NCI-H1048 (cell line): ENCODE data around the gene LSM2.
A peak's percentile ranks its signal among the peaks of the same experiment; 100 is the strongest.
"Not testable (repeated sequence)": the region's sequence is repeated elsewhere in the genome, so short reads cannot be mapped to it uniquely, and the experiment has no call there.

Source experiments
- DNase-seq: peaks from one replicate; lab custom pipeline; 2025; lab: John Stamatoyannopoulos, UW

The LSM2 gene

DNA sequence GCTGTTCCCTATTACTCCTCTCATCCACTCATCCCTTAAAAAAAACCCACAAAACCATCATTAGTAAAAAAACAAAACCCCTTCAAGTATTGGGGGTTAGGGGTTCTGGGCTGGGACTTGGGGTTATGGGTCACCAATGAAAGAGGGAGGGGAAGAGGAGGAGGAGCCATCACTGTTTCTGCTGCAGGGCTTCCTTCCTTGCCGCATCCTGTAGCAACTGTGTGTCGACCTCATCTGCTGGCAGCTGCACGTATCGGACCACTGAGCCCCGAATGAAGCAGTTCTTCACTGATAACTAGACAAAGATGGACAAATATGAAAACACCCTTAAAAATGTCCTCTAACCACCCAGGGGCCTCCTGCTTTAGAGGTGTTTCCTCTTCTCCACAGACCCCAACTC lies 9.2 kb downstream of the LSM2 start:
- DNase-seq: no peak

DNA sequence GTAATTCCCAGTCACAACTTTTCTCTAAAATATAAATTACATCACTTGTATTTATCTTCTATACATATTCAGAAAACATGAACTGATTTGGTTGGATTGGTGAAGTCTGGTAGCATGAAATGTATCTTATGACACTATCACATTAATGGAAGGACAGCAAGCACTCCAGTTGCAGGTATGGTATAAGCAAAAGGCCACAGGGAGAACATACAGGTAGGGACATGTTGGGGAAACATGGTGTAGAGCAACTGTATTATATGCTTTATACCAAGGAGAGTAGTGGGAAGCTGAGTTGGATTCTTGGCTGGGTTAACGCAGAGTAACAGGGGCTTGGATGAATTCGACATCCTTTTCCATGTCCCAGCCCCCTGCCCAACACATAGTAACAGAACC lies 9.8 kb downstream of the LSM2 start:
- no peak for DNase-seq

DNA sequence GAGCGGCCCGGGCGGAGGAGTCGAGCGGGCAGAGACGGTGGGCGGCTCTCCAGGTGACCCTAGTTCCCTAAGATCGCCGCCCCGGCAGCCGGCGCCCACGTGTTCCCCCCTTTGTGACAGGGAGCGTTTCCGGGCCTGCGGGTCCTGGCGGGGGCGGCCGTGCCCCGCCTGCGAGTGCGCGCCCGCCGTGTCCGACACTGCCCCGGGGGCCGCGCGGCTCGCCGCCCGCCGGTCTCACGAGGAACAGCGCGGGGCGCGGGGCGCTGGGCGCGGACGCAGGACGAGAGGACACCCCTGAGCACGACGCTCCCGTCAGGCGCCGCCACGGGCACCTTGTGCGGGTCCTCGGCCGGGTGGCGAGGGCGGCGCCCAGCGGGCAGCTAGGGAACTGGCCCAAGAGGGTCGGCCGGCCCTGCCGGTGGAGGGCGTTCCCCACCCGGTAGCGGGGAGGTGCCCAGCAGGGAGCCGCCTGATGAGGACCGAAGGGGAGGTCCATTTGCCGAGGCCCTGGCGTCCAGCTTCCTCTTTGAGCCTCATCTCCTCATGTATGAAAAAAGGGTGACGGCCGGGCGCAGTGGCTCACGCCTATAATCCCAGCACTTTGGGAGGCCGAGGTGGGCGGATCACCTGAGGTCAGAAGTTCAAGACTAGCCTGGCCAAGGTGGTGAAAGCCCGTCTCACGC lies 11.0 kb downstream of the LSM2 start, which contains the start of gene VARS1:
TSS of gene VARS1 (minus strand) at position 137 of the 683 bp plus-strand sequence. CDS start 535 bp downstream, outside the sequence.
- DNase-seq: peak; percentile 49

DNA sequence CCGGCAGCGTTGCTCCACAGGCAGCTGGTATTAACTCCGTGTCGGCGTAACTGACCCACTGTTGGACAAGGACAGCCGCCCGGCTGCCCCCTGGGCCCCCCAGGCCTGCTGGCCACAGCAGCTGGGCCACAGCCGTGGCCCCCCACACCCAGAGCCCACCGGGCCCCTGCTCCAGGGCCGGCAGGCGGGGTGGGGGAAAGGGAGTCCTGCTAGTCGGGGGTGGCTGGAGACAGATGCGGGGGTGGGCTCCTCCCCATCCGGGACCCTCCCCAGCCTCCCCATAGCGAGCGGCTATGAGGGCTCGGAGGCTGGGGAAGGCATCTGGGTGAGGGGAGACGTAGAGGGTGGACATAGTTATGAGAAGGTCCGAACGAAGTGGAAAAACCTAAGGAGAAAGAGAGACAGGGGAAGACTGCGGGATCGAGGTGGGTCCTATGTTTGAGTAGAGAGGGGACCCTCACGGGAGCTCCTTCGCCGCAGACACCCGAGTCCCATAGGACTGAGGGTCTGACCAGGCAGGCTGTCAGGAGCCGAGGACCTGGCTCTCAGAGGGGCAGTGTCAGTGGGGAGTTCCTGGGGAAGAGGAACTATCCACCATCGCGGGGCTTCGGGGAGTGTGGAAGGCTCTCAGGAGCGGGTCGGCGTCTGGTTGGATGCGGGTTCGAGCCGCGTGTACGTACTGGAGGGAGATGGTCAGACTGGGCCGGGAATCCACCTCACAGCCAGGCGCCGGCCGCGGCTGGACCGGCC lies 11.7 kb downstream of the LSM2 start:
- no peak for DNase-seq

DNA sequence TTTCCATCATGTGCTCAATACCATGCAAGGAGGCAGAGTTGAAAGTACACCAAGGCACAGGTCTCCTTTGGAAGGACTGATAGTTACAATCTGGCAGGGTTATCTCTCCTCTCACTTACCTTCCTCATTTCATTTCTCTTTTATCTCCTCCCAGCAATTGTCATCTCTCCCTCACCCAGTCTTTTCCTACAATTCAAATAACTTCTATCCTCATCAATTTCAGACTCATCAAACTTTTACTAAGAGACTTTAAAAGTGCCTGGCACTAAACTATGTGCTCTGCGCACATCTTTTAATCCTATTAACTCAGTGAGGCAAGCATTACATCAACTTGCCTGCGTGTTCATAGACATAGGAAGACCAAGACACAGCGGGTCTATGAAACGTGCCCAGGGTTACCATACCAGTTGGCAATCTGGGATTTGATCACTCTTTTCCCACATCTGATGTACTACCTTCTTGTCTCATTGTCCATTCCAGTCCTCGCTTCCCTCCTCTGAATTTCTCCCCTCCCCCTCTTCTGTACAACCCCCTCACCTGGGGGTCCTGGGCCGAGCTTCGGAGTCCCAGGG lies 12.4 kb downstream of the LSM2 start:
- DNase-seq: no peak

DNA sequence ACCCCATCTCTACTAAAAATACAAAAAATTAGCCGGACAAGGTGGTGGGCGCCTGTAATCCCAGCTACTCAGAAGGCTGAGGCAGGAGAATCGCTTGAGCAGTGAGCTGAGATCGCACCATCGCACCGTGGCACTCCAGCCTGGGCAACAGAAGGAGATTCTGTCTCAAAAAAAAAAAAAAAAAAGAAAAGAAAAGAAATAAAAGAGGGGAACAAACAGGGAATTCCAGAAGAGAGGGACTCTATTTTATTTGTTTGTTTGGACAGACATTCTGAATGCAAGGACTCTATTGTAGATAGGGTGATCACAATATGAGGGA lies 12.9 kb downstream of the LSM2 start:
- DNase-seq: not testable (repeated sequence)

DNA sequence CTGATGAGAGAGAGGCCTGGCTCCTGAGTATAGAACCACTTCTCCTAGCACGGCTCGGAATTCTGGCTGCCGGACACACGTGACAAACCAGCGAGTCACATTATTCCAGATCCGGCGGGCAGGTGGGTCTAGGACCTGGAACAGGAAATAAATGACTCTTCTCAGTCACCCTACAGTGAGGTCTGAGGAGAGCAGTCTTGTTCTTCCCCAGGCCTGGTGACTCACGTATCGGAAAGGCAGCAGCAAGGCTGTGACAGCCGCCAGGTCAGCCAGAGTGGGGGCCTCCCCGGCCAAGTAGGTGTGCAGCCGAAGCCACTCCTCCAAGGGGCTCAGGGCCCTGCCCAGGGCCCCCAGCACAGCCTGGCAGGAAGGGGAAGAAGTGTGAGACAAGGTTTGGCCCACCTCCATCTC lies 14.0 kb downstream of the LSM2 start:
- no peak for DNase-seq

DNA sequence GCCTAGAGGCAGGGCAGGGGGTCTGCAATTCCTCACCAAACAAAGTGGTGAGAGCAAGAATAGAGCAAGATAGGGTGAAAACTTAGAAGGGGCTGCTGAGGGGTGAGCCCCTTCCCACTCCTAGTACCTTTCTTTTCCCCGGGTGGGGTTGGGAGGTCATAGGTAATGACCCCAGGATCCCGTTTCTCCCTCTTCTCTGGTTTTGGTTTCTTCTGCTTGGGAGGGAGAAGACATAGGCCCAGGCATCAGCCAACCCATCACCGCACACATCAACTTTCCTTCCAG lies 14.7 kb downstream of the LSM2 start:
- no peak for DNase-seq

DNA sequence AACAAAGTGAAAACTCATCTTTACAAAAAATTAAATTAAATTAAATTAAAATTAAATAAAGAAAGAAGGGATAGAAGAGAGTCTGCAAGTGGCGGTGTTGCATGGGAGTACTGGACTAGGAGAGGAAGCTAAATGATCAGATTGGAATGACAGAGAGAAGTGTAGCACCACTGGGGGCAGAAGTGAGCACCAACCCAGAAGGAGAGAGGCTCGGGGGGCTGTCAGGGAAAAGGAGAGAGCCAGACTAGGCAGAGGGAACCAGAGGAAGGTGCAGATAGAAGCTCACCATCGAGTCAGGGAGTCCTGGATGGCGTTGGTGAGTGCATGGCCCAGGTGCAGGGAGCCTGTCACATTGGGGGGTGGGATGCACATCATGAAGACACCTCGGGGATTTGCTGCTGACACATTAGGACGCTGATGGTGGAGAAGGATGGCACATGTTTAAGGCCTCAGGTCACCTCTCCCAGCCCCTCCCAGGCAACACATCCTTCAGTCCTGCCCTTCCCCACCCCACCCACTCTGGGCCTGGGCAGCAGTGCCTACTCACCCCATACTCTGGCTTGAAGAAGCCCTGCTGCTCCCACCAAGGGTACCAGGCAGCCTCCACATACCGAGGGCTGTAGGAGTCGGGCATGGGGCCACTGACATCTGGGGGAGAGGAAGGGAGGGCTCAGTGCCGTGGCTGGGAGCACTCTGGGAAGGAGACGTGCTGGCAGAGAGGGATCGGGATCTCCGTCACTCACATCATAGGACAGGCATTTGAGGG lies 15.3 kb downstream of the LSM2 start:
- DNase-seq: no peak

DNA sequence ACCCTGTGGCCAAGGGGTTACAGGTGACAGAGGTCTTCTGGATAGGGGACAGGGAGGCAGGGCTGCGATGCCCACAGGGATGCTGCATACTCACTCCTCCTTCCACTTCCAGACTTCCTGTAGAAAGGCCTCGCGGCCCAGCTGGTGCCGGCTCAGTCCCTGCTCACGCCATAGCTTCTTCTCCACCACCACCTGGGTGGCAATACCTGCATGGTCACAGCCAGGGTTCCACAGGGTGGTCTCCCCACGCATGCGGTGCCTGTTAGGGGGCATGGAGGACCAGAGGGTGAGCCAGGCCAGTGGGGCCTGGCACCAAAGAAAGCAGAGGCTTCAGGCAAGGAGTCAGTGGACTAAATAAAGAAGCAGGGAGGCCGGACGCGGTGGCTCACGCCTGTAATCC lies 21.3 kb downstream of the LSM2 start:
- DNase-seq: no peak

DNA sequence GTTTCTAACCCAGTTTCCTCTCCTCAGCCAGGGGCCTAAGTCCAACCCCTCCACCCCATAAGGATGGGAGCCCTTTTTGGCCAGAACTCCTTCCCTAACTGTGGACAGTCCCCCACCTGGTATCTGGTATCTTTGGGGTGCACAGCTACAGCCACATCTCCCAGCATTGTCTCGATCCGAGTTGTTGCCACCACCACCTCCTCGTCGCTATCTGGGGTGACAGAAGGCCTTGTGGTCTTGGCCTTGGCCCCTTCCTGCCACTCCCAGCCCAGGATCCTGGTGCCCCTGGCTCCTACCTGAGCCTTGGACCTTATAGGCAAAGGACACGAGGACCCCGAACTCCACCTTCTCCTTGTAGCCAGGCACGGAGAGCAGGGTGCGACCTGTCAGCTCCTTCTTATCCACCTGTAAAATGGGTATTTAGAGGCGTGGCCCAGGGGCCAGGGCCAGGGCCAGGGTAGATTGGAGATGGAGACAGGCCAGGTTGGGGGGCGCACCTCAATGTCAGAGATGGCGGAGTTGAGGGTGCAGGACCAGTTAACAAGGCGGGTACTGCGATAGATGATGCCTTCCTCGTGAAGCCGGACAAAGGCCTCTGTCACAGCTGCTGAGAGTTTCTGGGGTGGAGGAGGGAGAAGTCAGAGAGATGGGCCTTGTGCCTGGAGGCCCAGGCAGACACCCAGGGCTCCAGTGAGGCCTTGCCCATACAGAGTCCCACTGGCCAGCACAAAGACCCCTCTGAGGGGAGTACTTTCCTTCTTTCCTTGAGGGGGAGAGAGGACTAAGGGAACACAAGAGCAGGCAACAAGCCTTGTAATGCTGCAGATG lies 22.5 kb downstream of the LSM2 start:
- no peak for DNase-seq

DNA sequence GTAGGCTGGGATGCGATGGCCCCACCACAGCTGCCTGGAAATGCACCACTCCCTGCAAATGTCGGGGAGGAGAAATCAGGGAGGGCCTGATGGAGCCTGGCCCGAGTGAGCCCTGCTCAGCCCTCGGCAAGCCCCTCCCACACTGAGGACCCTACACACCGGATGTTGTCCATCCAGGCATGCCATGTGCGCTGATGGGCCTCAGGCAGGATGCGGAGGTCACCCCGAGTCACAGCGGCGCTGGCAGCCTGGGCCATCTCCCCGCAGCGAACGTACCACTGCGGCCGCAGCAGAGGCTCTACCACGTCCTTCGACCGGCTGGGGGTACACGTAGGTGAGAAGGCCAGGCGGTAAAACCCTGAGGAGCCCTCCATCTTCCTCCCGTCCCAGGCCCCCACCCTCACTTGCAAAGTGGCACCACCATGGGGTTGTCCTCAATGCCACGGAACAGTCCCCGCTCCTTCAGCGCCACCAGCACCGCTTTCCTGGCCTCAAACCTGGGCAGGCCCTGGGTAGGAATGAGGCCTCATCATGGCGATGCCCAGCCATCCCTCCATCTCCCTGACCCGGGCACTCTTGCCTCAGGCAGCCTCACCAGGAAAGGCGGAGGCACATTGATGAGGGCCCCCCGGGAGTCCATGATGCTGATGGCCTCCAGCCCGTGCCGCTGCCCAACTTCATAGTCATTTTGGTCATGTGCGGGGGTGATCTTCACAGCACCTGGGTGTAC lies 24.5 kb downstream of the LSM2 start:
- no peak for DNase-seq

DNA sequence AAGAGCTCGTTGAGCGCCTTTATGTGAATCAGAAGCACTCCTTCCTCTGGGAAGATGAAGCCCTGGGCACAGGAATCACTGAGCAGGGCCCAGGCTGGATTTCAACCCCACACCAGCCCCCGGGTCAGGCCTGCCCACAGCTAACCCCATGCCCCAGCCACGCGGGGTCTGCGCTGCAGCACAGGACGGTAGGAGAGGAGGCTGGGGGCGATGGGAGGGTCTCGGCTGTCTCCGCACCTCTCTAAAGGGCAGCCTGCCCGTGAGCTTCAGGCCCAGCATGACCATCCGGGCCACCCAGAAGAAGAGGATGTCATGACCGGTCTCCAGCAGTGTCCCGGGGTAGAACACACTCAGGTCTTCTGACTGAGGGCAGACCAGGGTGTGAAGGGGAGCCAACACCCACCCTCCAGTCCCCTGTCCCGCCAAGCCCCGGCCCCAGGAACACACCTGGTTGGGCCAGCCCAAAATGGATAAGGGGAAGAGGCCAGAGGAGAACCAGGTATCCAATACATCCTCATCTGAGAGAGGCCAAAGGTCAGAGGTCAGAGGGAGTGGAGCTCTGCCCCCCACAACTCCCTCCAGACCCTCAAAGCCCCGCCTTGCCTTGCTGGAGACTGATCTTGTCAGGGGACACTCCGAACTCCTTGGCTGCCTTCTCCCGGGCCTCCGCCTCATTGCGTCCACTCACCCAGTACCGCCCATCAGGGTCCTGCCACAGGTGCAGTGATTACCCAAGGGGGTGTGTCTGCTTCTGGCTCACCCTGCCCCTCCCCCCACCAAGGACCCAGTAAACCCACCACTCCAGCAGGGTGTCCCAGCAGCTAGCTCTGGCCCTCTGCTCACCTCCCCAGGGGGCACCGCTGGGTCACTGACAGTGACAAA lies 25.3 kb downstream of the LSM2 start:
- no peak for DNase-seq

DNA sequence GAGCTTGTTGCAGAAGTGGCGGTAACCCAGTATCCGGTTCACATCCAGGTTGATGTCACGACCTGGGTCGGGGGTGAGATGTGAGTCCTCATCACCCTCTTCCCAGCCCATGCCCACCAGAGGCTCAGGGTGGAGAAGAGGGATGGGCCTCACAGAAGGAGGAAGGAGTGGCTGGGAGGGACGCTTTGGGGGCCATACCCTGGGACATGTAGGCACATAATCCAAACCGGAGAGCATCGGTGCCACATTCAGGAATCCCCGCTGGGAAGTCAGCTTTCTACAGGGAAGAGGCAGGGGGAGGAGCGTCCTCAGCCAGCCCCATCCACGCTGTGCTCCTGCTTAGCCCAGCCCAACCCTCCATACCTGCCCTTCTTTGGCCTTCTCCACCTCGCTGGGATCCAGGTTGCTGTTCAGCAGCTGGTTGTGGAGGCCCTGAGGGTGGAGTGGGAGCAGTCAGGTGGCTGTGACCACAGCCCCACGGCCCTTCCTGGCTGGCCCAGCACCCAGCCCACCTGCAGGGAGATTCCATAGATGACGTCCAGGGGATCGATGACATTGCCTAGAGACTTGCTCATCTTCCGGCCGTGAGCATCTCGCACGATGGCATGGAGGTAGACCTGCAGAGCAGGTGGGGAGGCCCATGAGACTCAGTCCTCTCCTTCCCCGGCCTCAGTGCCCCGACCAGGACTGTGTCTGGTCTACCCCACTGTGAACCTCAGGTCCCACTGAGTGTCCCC lies 26.1 kb downstream of the LSM2 start:
- DNase-seq: no peak

DNA sequence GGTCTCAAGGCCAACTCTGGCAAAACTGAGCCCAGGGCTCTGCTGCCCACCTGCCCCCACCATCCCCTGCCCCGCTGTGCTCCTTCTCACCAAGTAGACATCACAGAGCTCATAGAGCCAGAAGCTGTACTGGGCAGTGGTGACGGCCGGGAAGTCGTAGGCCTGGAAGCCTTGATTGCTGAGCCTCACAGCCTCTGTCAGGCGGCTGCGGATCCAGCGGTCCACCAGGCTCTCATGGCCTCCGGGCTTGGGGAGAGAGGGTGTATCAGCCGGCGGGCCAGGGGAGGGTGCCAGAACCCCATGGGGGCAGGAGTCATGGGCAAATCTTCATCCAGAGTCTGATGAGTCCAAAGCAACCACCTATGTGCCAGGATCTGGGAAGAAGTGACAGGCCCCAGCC lies 26.9 kb downstream of the LSM2 start:
- DNase-seq: no peak

DNA sequence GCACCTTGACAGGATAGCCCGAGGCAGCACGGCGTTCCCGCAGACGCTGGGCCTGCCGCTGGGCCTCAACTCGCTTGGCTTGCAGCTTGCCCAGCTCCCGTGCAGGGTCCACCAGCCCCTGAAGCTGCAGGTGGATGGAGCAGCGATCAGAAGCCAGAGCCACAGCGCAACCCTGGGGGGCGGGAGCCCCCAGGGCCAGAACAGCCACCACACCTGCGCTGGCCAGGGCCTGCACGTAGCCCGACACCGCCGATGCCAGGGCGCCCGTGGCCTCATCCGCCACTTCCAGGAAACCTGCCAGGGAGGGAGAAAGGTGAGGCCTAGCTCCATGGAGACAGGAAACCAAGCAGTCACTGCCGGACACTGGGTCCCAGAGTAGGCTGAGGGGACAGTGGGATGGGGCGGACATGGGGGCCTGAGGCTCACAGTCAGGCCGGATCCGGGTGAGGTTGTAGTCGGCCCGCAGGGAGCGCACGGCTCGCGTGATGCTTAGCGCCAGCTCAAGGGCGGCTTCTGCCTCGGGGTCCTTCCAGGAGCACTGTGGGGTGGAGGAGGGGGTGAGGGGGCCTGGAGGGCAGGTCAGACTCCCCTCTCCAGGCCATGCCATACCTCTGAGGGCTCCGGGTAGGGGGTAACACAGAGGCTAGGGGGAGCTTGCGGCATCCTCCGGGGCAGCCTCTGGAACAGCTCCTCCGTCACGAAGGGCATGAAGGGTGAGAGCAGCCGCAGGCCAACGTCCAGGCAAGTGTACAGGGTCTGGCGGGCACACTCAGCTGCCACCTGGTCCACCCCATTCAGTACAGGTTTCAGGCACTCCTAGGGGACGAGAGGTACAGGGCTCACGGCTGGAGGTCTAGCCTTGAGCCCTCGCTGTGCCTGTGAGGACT lies 27.5 kb downstream of the LSM2 start:
- DNase-seq: no peak

DNA sequence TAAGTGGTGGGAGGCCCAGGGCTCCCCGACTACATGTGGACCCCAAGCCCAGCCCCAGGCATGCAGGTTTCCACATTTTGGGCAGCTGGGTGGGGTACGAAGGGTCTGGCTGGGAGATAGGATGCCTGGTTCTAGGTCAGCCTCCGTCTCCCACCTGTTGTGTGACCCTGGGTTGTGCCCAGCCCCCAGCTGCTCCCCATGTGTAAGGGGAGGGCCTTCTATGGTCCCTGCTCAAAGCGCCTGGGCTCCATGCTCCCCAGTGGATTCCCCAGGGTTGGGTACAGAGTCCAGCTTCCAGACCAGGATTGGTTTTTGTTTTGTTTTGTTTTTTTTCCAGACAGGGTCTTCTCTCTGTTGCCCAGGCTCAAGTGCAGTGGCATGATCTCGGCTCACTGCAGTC lies 28.6 kb downstream of the LSM2 start:
- no peak for DNase-seq

DNA sequence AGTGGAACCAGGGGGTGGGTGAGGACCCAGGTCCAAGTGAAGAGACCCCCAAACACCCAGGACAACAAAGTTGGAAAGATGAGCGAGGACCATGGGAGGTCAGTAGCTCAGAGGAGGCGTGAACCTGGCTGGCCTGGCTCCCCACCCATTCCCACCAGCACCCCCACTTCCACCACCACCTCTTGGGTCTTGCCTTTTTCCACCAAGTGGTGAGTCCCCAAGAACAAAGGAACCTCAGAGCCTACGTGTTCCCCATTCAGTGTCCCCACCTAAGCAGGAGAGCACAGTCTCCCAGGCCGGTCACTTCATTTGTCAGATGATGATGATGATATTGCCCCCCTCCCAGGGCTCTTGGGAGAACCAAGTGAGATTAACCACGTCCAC lies 29.1 kb downstream of the LSM2 start:
- no peak for DNase-seq
